ENCODE results near the gene VPS54.

The VPS54 gene

GRCh38 chr2:63858291-63858690, 160.9 kb downstream of the VPS54 start:
- Histone ChIP-seq H3K9ac (ENCODE audit: low read length) (no peak overlapping the region), H3K36me3 (ENCODE audit: low read length) (peaks cover 38% of the 10 kb centered on the region; the same call in 1 of the 2 replicates), H3K4me2 (ENCODE audit: low read depth, low read length, poor library complexity, severe bottlenecking) (no peak overlapping the region), H4K20me1 (ENCODE audit: low read depth, low read length) (no peaks in the 10 kb centered on the region; the same call in 1 of the 2 replicates), H3K27ac (ENCODE audit: low read depth, low read length) (no peak overlapping the region), H3K4me3 (ENCODE audit: insufficient read depth, low read length, poor library complexity, severe bottlenecking) (no peak overlapping the region), H3F3A (ENCODE audit: insufficient read depth) (peaks cover 16% of the 10 kb centered on the region), H3K9me3 (ENCODE audit: insufficient read depth, low read length) (no peaks in the 10 kb centered on the region), H2AFZ (ENCODE audit: low read depth, low read length, severe bottlenecking) (no peak overlapping the region), H3K79me2 (ENCODE audit: insufficient read depth, low read length) (peaks cover 38% of the 10 kb centered on the region), H3K27me3 (ENCODE audit: low read length) (no peaks in the 10 kb centered on the region), H3K9me2 (replicated peaks; ENCODE audit: insufficient read depth, low read length) (no peaks in the 10 kb centered on the region)
- TF ChIP-seq, protein P1, sequence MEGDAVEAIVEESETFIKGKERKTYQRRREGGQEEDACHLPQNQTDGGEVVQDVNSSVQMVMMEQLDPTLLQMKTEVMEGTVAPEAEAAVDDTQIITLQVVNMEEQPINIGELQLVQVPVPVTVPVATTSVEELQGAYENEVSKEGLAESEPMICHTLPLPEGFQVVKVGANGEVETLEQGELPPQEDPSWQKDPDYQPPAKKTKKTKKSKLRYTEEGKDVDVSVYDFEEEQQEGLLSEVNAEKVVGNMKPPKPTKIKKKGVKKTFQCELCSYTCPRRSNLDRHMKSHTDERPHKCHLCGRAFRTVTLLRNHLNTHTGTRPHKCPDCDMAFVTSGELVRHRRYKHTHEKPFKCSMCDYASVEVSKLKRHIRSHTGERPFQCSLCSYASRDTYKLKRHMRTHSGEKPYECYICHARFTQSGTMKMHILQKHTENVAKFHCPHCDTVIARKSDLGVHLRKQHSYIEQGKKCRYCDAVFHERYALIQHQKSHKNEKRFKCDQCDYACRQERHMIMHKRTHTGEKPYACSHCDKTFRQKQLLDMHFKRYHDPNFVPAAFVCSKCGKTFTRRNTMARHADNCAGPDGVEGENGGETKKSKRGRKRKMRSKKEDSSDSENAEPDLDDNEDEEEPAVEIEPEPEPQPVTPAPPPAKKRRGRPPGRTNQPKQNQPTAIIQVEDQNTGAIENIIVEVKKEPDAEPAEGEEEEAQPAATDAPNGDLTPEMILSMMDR (IDR thresholded peaks at IDR 0.05; ENCODE audit: insufficient read depth, low read length, poor library complexity, severe bottlenecking), result no peak
- TF ChIP-seq EZH2phosphoT487 (conservative IDR thresholded peaks at IDR 0.05; ENCODE audit: low read length), result no peak

DNA sequence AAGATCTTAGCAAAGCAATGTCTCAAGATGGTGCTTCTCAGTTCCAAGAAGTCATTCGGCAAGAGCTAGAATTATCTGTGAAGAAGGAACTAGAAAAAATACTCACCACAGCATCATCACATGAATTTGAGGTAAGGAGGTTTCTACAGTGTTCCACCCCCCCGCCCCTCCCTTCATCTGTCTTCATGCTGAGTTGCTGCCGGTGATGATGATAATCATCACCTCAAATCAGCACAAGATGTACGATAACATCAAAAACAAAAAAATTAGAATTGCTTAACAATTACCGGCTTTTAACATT, 163.0 kb downstream of the VPS54 start:
- no peak for TF ChIP-seq EZH2phosphoT487 (conservative IDR thresholded peaks at IDR 0.05; ENCODE audit: low read length)
- TF ChIP-seq, protein P1 (IDR thresholded peaks at IDR 0.05; ENCODE audit: insufficient read depth, low read length, poor library complexity, severe bottlenecking), result no peak
- Histone ChIP-seq H3F3A (ENCODE audit: insufficient read depth) (peaks cover 16% of the 10 kb centered on the region), H3K27me3 (ENCODE audit: low read length) (no peaks in the 10 kb centered on the region), H3K79me2 (ENCODE audit: insufficient read depth, low read length) (peaks cover 54% of the 10 kb centered on the region), H4K20me1 (ENCODE audit: low read depth, low read length) (peaks cover 7% of the 10 kb centered on the region; the same call in 1 of the 2 replicates), H3K4me2 (ENCODE audit: low read depth, low read length, poor library complexity, severe bottlenecking) (no peak overlapping the region), H3K9me2 (replicated peaks; ENCODE audit: insufficient read depth, low read length) (no peaks in the 10 kb centered on the region), H3K9ac (ENCODE audit: low read length) (no peak overlapping the region), H3K27ac (ENCODE audit: low read depth, low read length) (no peak overlapping the region), H3K36me3 (ENCODE audit: low read length) (peaks cover 22% of the 10 kb centered on the region; the same call in 1 of the 2 replicates), H2AFZ (ENCODE audit: low read depth, low read length, severe bottlenecking) (no peak overlapping the region), H3K9me3 (ENCODE audit: insufficient read depth, low read length) (no peaks in the 10 kb centered on the region), H3K4me3 (ENCODE audit: insufficient read depth, low read length, poor library complexity, severe bottlenecking) (no peak overlapping the region)

DNA sequence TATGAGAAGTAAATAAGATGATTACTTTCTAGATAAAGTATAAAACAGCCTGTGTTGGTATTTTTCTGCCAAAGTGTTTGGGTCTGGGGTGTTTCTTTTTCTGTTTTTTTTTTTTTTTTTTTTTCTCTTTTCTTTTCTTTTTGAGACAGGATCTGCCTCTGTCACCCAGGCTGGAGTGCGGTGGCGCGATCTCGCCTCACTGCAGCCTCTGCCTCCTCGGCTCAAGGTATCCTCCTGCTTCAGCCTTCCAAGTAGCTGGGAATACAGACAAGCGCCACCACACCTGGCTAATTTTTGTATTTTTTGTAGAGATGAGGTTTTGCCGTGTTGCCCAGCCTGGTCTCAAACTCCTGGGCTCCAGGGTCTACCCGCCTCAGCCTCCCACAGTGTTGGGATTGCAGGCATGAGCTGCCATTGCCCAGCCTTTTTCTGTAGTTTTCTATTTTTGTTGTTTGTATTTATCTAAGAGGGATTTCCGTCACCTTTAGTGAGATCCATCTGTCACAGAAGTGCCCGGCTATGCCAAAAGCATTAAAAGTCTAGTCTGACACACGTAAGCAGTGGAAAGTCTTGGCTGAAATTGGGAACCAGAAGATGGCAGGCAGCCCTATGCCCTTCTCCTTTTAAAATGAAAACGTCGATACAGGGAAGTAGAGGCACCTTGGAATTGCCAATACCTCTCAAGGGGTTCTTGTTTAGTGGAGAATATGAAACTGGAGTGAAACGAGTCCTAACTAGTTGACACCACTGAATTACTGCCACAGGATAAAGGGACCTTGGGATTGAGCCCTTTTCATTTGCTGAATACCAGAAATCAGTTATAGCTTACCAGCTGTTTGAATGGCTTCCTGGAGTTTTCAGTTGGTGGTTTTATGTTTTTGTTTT, 163.6 kb downstream of the VPS54 start:
- Histone ChIP-seq H3K4me3 (ENCODE audit: insufficient read depth, low read length, poor library complexity, severe bottlenecking) (no peak overlapping the region), H3K36me3 (ENCODE audit: low read length) (peaks cover 22% of the 10 kb centered on the region; the same call in 1 of the 2 replicates), H3K9me2 (replicated peaks; ENCODE audit: insufficient read depth, low read length) (no peaks in the 10 kb centered on the region), H3K27me3 (ENCODE audit: low read length) (no peaks in the 10 kb centered on the region), H2AFZ (ENCODE audit: low read depth, low read length, severe bottlenecking) (no peak overlapping the region), H3K9ac (ENCODE audit: low read length) (no peak overlapping the region), H3K79me2 (ENCODE audit: insufficient read depth, low read length) (peaks cover 60% of the 10 kb centered on the region), H4K20me1 (ENCODE audit: low read depth, low read length) (peaks cover 13% of the 10 kb centered on the region; the same call in 1 of the 2 replicates), H3F3A (ENCODE audit: insufficient read depth) (peaks cover 14% of the 10 kb centered on the region), H3K9me3 (ENCODE audit: insufficient read depth, low read length) (no peaks in the 10 kb centered on the region), H3K27ac (ENCODE audit: low read depth, low read length) (no peak overlapping the region), H3K4me2 (ENCODE audit: low read depth, low read length, poor library complexity, severe bottlenecking) (no peak overlapping the region)
- TF ChIP-seq, protein P1 (IDR thresholded peaks at IDR 0.05; ENCODE audit: insufficient read depth, low read length, poor library complexity, severe bottlenecking), result no peak
- TF ChIP-seq EZH2phosphoT487 (conservative IDR thresholded peaks at IDR 0.05; ENCODE audit: low read length), result no peak

Data from SU-DHL-6 (cell line).